Common myeloid progenitor, CD34-positive (primary cell): Measurements from ENCODE around the gene ZNF808.
"Not testable (repeated sequence)": the region's sequence is repeated elsewhere in the genome, so short reads cannot be mapped to it uniquely, and the experiment has no call there.

ENCODE experiments used
- CTCF ChIA-PET: fragments of 350-600 bp; sonication (Branson Sonifier 250); formaldehyde crosslinking; loops from one replicate; lab custom pipeline; 2021; ENCODE audit warnings: antibody characterized with exemption; lab: Charles Lee
- POLR2A ChIA-PET: fragments of 350-600 bp; sonication (Branson Sonifier 250); formaldehyde crosslinking; loops from one replicate; lab custom pipeline; 2021; ENCODE audit warnings: antibody characterized with exemption; lab: Charles Lee
- DNase-seq, 3 donors: peaks; one replicate each; pipeline versions ENCODE4 v3.0.0 to v3.0.0-alpha.2; 2013
- H3K27ac ChIP-seq, 2 experiments: 1 replicate in 1 of 2; 2 replicates in 1 of 2; pipeline ENCODE4 v1.7.0; 2013; ENCODE audit warnings: inconsistent platforms in 2 of 2, low read length in 2 of 2, mild to moderate bottlenecking in 2 of 2, low read depth in 1 of 2, moderate library complexity in 1 of 2; ENCODE audit not compliant: severe bottlenecking in 2 of 2, insufficient read depth in 1 of 2, poor library complexity in 1 of 2
- H3K27me3 ChIP-seq, 5 experiments: replicated peaks in 2 of 5; 1 replicate in 3 of 5; 2 replicates in 2 of 5; pipeline versions ENCODE4 v1.6.1 to v1.7.0; 2013; ENCODE audit warnings: low read length in 4 of 5, mild to moderate bottlenecking in 2 of 5, moderate library complexity in 2 of 5, inconsistent platforms in 1 of 5; ENCODE audit not compliant: insufficient read depth in 5 of 5, control insufficient read depth in 4 of 5
- H3K36me3 ChIP-seq, 4 experiments: 1 replicate in 2 of 4; 2 replicates in 2 of 4; pipeline versions ENCODE4 v1.6.1 to v1.7.0; 2013; ENCODE audit warnings: low read length in 3 of 4, control low read depth in 1 of 4, mild to moderate bottlenecking in 1 of 4; ENCODE audit not compliant: control insufficient read depth in 4 of 4, insufficient read depth in 4 of 4
- H3K4me1 ChIP-seq, 4 experiments: 1 replicate in 3 of 4; 2 replicates in 1 of 4; pipeline versions ENCODE4 v1.6.1 to v1.7.1; 2013; ENCODE audit warnings: low read length in 3 of 4, mild to moderate bottlenecking in 3 of 4, control low read depth in 1 of 4, inconsistent platforms in 1 of 4, moderate library complexity in 1 of 4; ENCODE audit not compliant: control insufficient read depth in 4 of 4, insufficient read depth in 4 of 4; ENCODE audit errors: control extremely low read depth in 1 of 4
- H3K4me3 ChIP-seq, 7 experiments: 1 replicate in 4 of 7; 2 replicates in 3 of 7; pipeline versions ENCODE4 v1.5.1 to v1.7.0; 2013; ENCODE audit warnings: mild to moderate bottlenecking in 7 of 7, low read length in 6 of 7, moderate library complexity in 6 of 7, inconsistent platforms in 2 of 7, low read depth in 2 of 7, control low read depth in 1 of 7; ENCODE audit not compliant: insufficient read depth in 4 of 7, control insufficient read depth in 1 of 7; ENCODE audit errors: extremely low read depth in 1 of 7
- H3K9me3 ChIP-seq, 5 experiments: 1 replicate in 4 of 5; 2 replicates in 1 of 5; pipeline versions ENCODE4 v1.6.1 to v1.7.1; 2013; ENCODE audit warnings: low read length in 4 of 5, mild to moderate bottlenecking in 2 of 5, inconsistent platforms in 1 of 5, low read depth in 1 of 5, moderate library complexity in 1 of 5; ENCODE audit not compliant: control insufficient read depth in 4 of 5, insufficient read depth in 2 of 5; ENCODE audit errors: control extremely low read depth in 1 of 5
- WGBS: methylation state at CpG from one replicate; pipeline ENCODE4 v1.1.5; 2013; ENCODE audit not compliant: insufficient coverage; 5-methylcytosine and 5-hydroxymethylcytosine counted together

ZNF808 gene

DNA sequence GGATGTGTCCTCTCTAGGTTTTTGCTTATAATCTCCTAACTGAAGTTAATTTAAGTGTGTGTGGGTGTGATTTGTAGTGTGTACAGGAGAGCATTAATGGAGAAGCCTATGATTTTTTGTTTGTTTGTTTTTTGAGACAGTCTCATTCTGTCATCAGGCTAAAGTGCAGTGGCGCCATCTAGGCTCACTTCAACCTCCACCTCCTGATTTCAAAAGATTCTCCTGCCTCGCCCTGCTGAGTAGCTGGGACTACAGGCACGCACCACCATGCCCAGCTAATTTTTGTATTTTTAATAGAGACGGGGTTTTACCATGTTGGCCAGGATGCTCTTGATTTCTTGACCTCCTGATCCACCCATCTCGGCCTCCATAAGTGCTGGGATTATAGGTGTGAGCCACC, 63.3 kb downstream of the ZNF808 start:
- Histone ChIP-seq H3K27ac (no peak overlapping the region), H3K36me3 (peaks cover 9 to 60% (median 49%) of the 10 kb centered on the region in 4 experiments), H3K9me3 (peaks cover 2 to 48% (median 24%) of the 10 kb centered on the region in 5 experiments), H3K27me3 (no peaks in the 10 kb centered on the region), H3K4me3 (no peak overlapping the region), H3K4me1 (no peaks in the 10 kb centered on the region)
- CTCF ChIA-PET: no interaction called here
- POLR2A ChIA-PET: no interaction called here
- peak in 1 of 3 donors; percentile 7 for DNase-seq
- WGBS: no CpG with 5 or more reads among the region's 5 CpGs

DNA sequence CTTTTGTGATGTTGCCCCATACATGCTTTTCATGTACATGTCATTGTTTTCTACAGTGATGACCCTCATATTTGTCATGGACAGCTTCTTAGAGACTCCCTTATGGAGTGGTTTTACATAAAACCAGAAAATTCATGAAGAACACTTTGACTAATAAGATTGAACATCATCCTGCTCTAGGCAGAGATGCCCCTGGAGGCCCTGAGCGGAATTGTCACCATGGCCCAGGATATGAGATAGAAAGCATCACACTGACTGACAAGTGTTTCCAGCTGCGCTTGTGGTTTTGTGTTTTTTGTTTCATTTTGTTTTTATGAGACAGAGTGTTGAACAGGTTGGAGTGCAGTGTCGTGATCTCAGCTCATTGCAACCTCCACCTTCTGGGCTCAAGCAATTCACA, 64.8 kb downstream of the ZNF808 start:
- CTCF ChIA-PET: no interaction called here
- 100% methylated on average over 1 of the region's 3 CpGs for WGBS
- peak in 1 of 3 donors; percentile 32 for DNase-seq
- Histone ChIP-seq H3K36me3 (peaks cover 18 to 60% (median 49%) of the 10 kb centered on the region in 4 experiments), H3K27ac (no peak overlapping the region), H3K4me3 (no peak overlapping the region), H3K4me1 (no peaks in the 10 kb centered on the region), H3K9me3 (peaks cover 2 to 42% (median 22%) of the 10 kb centered on the region in 5 experiments), H3K27me3 (no peaks in the 10 kb centered on the region)
- POLR2A ChIA-PET: no interaction called here

DNA sequence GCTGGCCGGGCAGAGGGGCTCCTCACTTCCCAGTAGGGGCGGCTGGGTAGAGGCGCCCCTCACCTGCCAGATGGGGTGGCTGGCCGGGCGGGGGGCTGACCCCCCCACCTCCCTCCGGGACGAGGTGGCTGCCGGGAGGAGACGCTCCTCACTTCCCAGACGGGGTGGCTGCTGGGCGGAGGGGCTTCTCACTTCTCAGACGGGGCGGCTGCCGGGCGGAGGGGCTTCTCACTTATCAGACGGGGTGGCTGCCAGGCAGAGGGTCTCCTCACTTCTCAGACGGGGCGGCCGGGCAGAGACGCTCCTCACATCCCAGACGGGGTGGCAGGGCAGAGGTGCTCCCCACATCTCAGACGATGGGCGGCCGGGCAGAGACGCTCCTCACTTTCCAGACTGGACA, 66.0 kb downstream of the ZNF808 start:
- CTCF ChIA-PET, POLR2A ChIA-PET, DNase-seq, H3K27me3 ChIP-seq, H3K4me1 ChIP-seq, H3K27ac ChIP-seq, H3K4me3 ChIP-seq: not testable (repeated sequence)
- peaks cover 18 to 53% (median 42%) of the 10 kb centered on the region in 4 experiments for H3K36me3 ChIP-seq
- no CpG with 5 or more reads among the region's 25 CpGs for WGBS
- peaks cover 2 to 39% (median 25%) of the 10 kb centered on the region in 5 experiments for H3K9me3 ChIP-seq

DNA sequence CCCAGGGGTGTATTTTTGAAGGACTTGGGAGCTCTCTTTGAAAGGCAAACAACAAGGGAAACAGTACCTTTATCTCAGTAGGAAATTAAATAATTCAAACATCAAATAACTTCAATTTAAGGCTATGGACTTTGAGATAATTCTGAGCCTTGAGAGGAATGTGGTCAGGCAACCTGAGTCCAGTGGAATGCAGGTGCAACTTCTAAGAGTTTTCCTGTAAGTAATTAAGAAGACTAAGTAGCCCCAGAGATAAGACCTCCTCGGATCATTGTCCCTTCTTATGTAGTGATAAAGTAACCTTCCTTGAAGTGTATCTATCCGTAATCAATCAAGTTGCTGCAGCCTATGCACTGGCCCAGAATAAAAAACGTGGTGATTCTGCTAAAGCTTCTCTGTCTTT, 71.8 kb downstream of the ZNF808 start:
- Histone ChIP-seq H3K4me1 (peaks cover 0 to 15% (median 13%) of the 10 kb centered on the region in 4 experiments), H3K27me3 (no peaks in the 10 kb centered on the region), H3K9me3 (peaks cover 0 to 20% (median 13%) of the 10 kb centered on the region in 5 experiments), H3K4me3 (no peak overlapping the region), H3K27ac (no peak overlapping the region), H3K36me3 (peaks cover 12 to 27% (median 15%) of the 10 kb centered on the region in 4 experiments)
- WGBS: 100% methylated on average over 3 of the region's 3 CpGs
- DNase-seq: no peak
- ChIA-PET POLR2A (no interaction called here), CTCF (interaction anchor here (1.3 kb wide), 1 partner anchor 11 kb away, joined by 3 read pairs; no protein-coding TSS in a partner anchor)

DNA sequence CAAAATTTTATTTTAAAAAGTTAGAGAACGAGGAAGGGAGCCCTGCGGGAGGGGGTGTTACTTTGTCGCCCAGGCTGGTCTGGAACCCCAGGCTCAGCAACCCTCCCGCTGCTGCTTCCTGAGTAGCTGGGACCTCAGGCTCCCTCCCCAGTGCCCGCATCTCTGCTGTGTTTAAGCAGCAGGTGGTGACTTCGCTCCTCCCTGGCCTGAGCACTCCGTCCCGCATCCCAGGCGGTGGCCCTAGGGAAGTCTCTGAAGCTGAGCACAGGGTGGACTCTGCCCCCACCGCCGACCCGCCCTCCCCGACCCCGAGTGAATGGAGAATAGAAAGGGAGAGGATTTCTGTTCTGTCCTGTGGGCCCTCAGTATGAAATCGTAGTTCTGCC, 73.2 kb downstream of the ZNF808 start:
- Histone ChIP-seq H3K9me3 (peaks cover 0 to 33% (median 8%) of the 10 kb centered on the region in 5 experiments), H3K36me3 (peaks cover 7 to 18% (median 14%) of the 10 kb centered on the region in 4 experiments), H3K4me3 (peak overlapping the region; percentile 51 to 94 (median 86)), H3K27me3 (no peaks in the 10 kb centered on the region), H3K4me1 (peaks cover 0 to 15% (median 13%) of the 10 kb centered on the region in 4 experiments), H3K27ac (no peak overlapping the region)
- WGBS: 0% methylated on average over 10 of the region's 15 CpGs
- CTCF ChIA-PET: interaction anchor here (1.3 kb wide), 1 partner anchor 10 kb away, joined by 3 read pairs; no protein-coding TSS in a partner anchor
- peak in 1 of 3 donors; percentile 32 for DNase-seq
- POLR2A ChIA-PET: no interaction called here

DNA sequence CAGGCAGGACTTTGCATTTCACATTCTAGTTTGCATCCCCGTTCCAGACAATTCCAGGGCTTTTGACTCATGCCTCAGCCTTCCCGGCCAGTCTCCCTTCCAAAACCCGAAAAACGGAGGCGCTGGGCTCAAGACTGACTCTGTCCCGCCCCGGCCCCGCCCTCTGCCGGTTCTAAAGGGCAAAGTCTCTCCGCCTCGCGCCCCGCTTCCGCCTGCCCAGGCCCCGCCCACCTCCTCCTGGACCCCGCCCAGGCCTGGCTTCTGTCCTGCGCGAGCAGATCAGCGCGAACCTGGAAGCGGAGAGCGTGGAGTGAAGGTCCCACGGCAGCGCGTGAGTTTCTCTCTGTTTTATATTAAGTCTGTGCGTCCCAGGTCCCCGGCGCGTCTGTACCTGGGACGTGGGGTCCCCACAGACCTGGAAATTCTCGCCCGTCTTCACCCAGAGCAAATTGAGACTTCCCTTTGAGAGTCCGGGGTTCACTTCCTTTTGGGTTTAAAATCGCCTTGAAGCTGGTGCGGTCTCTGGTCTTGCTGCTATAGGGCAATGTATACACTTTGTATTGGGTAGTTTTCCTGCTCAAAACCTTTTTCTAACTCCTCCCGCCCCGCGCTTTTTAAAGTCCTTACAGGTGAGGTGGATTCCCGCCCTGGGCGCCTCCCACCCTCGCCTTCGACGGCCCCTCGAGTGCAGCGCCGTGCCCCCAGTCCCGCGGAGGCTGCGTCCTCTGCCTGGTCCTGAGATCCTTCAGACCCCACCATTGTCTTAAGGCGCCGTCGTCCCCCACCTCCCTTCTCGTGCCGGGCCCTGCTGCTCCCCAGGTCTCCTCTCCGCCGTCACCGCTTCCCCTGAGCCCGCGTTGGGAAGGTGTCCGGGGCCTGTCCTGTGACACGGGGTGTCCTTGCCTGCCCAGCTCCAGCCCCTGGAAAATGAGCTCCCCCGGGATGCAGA, 73.8 kb downstream of the ZNF808 start:
- Histone ChIP-seq H3K27me3 (no peaks in the 10 kb centered on the region), H3K4me1 (peaks cover 0 to 15% (median 13%) of the 10 kb centered on the region in 4 experiments), H3K9me3 (peaks cover 0 to 33% (median 8%) of the 10 kb centered on the region in 5 experiments), H3K36me3 (peaks cover 2 to 13% (median 10%) of the 10 kb centered on the region in 4 experiments), H3K4me3 (peak overlapping the region; percentile 51 to 94 (median 86)), H3K27ac (peak overlapping the region in 1 of 2 experiments; percentile 78)
- WGBS: under 1% methylated on average over 59 of the region's 62 CpGs
- peak; percentile 88 to 92 (median 92) for DNase-seq
- POLR2A ChIA-PET: interaction anchor here (0.7 kb wide), 1 partner anchor 209 kb away, joined by 3 read pairs; no protein-coding TSS in a partner anchor
- CTCF ChIA-PET: no interaction called here
